HPDE6-E6E7 (cell line): ENCODE measurements around the gene TMCO1.
"Not testable (repeated sequence)": the region's sequence is repeated elsewhere in the genome, so short reads cannot be mapped to it uniquely, and the experiment has no call there.

Experiments
- DNase-seq: peaks from one replicate; pipeline ENCODE4 v3.0.0; 2011; ENCODE audit warnings: missing footprints; ENCODE audit errors: extremely low spot score

The TMCO1 gene

DNA sequence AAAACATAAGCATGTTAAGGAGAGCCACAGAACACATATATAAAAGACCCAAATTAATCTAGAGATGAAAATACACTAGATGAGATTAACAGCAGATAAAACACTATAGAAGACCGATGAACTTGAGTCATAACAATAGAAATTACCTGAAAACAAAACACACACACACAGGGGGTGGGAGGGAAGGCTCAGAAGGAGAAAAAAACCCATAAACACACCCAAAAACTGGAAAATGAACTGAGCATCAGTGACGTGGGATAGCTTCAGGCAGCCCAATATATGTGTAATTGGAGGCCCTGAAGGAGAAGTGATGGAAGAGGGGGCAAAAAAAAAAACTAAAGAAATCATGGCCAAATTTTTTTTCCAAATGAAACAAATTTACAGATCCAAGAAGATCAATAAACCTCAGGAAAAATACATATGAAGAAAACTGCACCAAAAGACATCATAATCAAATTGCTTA is 81.7 kb downstream of the TMCO1 start:
- no peak for DNase-seq

DNA sequence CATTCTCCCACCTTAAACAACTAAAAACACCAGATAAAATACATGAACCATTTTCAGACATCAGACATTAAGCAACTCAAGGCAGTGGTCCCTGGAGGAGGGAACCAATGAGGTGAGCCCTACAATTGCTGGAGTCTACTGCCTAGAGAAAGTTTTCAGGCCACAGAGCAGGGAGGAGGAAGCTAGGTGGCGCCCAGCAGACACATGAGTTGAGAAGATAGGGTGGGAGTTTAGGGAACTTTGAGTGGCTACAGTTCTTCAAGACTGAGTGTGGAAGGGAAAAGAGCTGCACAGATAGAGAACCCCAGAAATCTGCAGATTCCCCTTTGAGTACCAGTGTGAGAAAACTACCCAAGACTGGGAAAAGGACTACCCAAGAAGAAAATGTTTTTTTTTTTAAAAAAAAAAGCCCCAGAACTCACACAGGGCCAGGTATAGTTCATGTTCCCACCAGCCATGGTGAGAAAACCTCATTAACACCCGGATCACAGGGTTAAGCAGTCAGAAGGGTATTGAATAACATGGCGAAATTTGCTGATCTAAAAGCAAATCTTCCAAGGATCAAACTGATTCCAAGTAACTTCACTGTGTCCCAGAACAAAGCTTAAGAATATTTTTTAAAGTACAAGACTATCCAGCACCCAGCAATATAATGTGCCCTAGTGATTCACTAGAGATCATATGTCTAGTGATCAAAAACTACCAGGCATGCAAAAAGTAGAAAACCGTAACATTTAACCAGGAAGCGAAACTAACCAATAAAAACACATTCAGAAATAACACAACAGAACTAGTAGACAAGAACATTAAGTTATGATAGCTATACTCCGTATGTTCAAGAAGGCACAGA is 82.3 kb downstream of the TMCO1 start:
- no peak for DNase-seq

DNA sequence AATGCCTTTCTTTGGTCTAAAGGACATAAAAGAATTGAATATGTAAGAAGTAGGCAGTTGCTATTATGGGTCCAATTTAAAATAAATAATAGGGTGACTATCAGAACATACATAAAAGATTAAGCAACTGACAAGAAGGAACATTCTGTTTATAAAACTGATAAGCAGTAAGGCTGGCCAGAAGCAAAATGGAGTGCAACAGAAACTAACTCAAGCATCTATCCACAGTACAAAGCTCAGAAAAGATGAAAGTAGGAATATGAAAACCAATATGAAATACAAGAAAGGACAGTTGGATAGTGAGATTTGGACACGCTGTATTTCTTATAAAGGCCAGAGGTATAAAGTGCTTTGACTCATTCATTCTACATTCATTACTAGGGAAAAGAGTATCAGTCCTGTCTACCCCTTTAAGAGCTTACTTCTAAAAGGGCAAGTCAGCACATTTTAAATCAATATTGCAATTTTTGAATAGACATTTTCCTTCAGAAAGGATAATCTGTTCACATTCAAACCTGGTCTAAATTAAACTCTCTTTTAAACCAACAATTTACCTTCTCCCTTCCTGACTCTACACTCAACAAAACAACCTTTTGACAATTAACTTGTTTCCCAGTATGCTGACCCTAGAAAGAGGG is 84.7 kb downstream of the TMCO1 start:
- DNase-seq = no peak

DNA sequence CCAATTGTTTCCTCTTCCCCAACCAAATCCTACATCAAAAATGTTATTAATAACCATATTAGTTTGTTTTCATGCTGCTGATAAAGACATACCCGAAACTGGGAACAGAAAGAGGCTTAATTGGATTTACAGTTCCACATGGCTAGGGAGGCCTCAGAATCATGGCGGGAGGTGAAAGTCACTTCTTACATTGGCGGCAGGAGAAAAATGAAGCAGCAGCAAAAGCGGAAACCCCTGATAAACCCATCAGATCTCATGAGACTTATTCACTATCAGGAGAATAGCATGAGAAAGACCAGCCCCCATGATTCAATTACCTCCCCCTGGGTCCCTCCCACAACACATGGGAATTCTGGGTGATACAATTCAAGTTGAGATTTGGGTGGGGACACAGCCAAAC is 87.9 kb downstream of the TMCO1 start:
- not testable (repeated sequence) for DNase-seq

DNA sequence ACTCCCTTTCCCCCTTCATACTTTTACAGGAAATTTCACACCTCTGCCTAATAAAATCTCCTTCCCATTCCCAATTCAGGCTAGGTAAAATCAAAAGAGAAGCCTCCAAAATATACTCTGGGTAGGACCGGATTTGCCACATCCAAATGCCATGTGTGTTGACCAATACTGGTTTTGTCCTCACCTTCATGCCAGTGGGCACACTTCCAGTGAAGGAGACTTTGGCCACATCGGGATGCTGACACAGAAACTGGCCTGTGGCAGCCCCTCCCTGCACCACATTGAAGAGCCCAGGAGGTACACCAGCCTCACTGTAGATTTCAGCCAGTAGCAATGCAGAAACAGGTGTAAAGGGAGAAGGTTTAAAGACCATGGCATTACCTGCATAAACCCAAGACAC is 88.4 kb downstream of the TMCO1 start:
- DNase-seq = no peak

DNA sequence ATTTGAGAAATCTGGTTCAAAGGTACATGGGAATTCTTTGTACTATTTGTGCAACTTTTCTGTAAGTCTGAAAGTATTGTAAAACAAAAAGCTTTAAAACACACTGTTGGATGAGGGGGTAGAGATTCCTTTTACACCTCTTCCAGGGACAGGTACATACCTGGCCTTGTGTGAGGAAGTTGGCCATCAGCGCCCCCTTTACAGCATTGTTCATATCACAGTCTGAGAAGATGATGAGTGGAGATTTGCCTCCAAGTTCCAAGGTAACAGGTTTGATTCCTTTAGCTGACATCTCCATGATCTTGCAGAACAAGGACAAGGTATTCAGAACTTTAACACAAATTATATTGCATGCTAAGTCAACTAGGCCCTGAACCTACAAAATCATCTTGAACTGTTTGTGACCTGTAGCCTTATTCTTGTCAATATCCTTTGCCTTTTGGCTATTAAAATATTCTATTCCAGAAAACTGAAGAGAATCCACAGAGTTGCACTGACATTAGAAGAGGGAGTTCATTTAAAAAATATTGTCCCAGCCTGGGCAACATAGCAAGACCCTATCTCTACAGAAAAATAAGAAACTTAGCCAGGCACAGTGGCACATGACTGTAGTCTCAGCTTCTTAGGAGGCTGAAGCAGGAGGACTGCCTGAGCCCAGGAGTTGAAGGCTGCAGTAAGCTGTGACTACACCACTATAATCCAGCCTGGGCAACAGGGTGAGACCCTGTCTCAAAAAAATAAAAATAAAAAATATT is 89.2 kb downstream of the TMCO1 start:
- DNase-seq = no peak

DNA sequence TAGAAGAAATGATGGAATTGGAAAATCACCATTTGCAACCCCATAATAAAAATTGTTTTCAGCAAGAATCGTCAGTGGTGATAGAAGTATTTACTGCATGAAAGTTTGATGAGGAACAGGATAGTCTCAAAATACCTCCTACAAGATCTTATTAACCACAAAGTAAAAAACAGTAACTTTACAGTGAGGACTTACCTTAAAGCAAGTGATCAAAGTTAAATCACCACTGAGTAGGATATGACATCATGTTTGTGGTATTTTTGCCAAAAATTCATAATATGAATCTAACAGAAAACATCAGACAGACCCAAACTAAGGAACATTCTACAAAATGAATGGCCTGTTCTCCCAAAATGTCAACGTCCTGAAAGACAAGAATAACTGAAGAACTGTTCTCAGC is 90.2 kb downstream of the TMCO1 start:
- no peak for DNase-seq
